GM12878 (cell line): ENCODE data around the gene JUND. TPM values are rescaled to one million over a fixed set of nuclear protein-coding genes. Genes with fewer than 3 reads are reported as not detected.

Source experiments
- ASH2L ChIP-seq: fragments of 300-600, 200-600 bp; sonication (generic); IDR thresholded peaks from 2 replicates; pipeline ENCODE4 v1.6.1; 2017; ENCODE audit warnings: low read depth, mild to moderate bottlenecking, borderline replicate concordance
- BMI1 ChIP-seq: fragments of 450-650 bp; IDR thresholded peaks from 2 replicates; pipeline ENCODE4 v1.6.1; 2016; ENCODE audit warnings: mild to moderate bottlenecking, moderate library complexity, borderline replicate concordance
- BRCA1 ChIP-seq: IDR thresholded peaks from 2 replicates; pipeline ENCODE4 v1.6.1; 2011; ENCODE audit warnings: low read depth, low read length, improper control_type of control experiment
- CBX3 ChIP-seq: fragments of 200-600 bp; sonication (generic); IDR thresholded peaks from 2 replicates; pipeline ENCODE4 v1.6.1; 2016; ENCODE audit warnings: low read depth, borderline replicate concordance
- CHD1 ChIP-seq: IDR thresholded peaks from 2 replicates; pipeline ENCODE4 v1.6.1; 2012; ENCODE audit warnings: low read depth, low read length, improper control_type of control experiment
- ESRRA ChIP-seq: IDR thresholded peaks from 2 replicates; pipeline ENCODE4 v1.6.1; 2012; ENCODE audit warnings: mild to moderate bottlenecking, low read length, improper control_type of control experiment
- EZH2 ChIP-seq: IDR thresholded peaks from 2 replicates; pipeline ENCODE4 v1.6.1; 2012; ENCODE audit warnings: low read depth, mild to moderate bottlenecking, control low read depth, inconsistent platforms, low read length, borderline replicate concordance; ENCODE audit not compliant: control insufficient read depth
- FOS ChIP-seq: IDR thresholded peaks from 3 replicates; pipeline ENCODE4 v1.6.1; 2011; ENCODE audit warnings: borderline replicate concordance; ENCODE audit not compliant: insufficient read length; ENCODE audit errors: extremely low read depth
- KAT2A ChIP-seq: conservative IDR thresholded peaks from 2 replicates; pipeline ENCODE4 v1.6.1; 2011; ENCODE audit warnings: low read depth, low read length; ENCODE audit not compliant: control insufficient read depth
- MEF2B ChIP-seq: fragments of 450-650 bp; IDR thresholded peaks from 2 replicates; pipeline ENCODE4 v1.6.1; 2018; ENCODE audit warnings: mild to moderate bottlenecking, moderate library complexity; ENCODE audit not compliant: partially characterized antibody, poor library complexity, severe bottlenecking
- MXI1 ChIP-seq: fragments of 150-350 bp; IDR thresholded peaks from 2 replicates; pipeline ENCODE4 v1.6.1; 2011; ENCODE audit warnings: low read depth, mild to moderate bottlenecking, inconsistent platforms, low read length, improper control_type of control experiment
- NFYB ChIP-seq: IDR thresholded peaks from 2 replicates; pipeline ENCODE4 v1.6.1; 2011; ENCODE audit warnings: low read depth, mild to moderate bottlenecking, low read length, improper control_type of control experiment, moderate library complexity; ENCODE audit not compliant: insufficient read depth
- NRF1 ChIP-seq: conservative IDR thresholded peaks from 2 replicates; pipeline ENCODE4 v1.6.1; 2011; ENCODE audit warnings: mild to moderate bottlenecking, low read depth, low read length, improper control_type of control experiment
- PAX8 ChIP-seq: fragments of 450-650 bp; IDR thresholded peaks from 2 replicates; pipeline ENCODE4 v1.6.1; 2017; ENCODE audit warnings: mild to moderate bottlenecking, moderate library complexity
- SKIL ChIP-seq: fragments of 450-650 bp; IDR thresholded peaks from 2 replicates; pipeline ENCODE4 v1.6.1; 2017; ENCODE audit warnings: mild to moderate bottlenecking, low read depth, inconsistent platforms; ENCODE audit not compliant: poor library complexity, severe bottlenecking
- TARDBP ChIP-seq: IDR thresholded peaks from 2 replicates; pipeline ENCODE4 v1.6.1; 2016; ENCODE audit warnings: borderline replicate concordance
- USF2 ChIP-seq: IDR thresholded peaks from 2 replicates; pipeline ENCODE4 v1.6.1; 2011; ENCODE audit warnings: low read depth, low read length, improper control_type of control experiment, borderline replicate concordance
- ZBTB40 ChIP-seq: fragments of 450-650 bp; IDR thresholded peaks from 2 replicates; pipeline ENCODE4 v1.6.1; 2016; ENCODE audit warnings: mild to moderate bottlenecking, moderate library complexity, borderline replicate concordance
- ZNF24 ChIP-seq: fragments of 450-650 bp; IDR thresholded peaks from 2 replicates; pipeline ENCODE4 v1.6.1; 2017; ENCODE audit warnings: antibody characterized with exemption, mild to moderate bottlenecking
- ZNF384 ChIP-seq: IDR thresholded peaks from 2 replicates; pipeline ENCODE4 v1.6.1; 2012; ENCODE audit warnings: low read depth, mild to moderate bottlenecking, low read length, improper control_type of control experiment, borderline replicate concordance
- polyA plus RNA-seq, 11 experiments: library from polyadenylated mRNA; depleted of rRNA in 4 of 11; unstranded in 6 of 11; stranded (reverse) in 5 of 11; fragments of >200 nt; fragmentation: Nextera tagmentation in 4 of 11; fragmentation: Illumina TruSeq in 1 of 11; extraction: Ambion mirVana in 4 of 11; extraction: Trizol in 1 of 11; gene quantifications; 1 replicate in 1 of 11; 2 replicates in 10 of 11; pipeline versions ENCODE4 v1.2.1 to v1.2.3, GENCODE V29; 2011 to 2016; ENCODE audit warnings: inconsistent platforms in 2 of 11, missing spikeins in 2 of 11, low read depth in 1 of 11
- total RNA-seq, 4 experiments: library from RNA; depleted of rRNA in 3 of 4; stranded (reverse); fragments of >200 nt in 3 of 4; fragmentation: Illumina TruSeq in 1 of 4; extraction: Trizol in 1 of 4; gene quantifications; 2 replicates each; pipeline versions ENCODE4 v1.2.1 to v1.2.3, GENCODE V29; 2013 to 2021
- TF ChIP-seq, protein P1 (sequence below): IDR thresholded peaks from 2 replicates; pipeline ENCODE4 v1.6.1; 2012; ENCODE audit warnings: low read length, inconsistent platforms

JUND gene
- total and polyA plus RNA-seq, 10 of the 15 experiments (the other 5 are each of a cell fraction or from before 2014, with no cell fraction given) = 7.4 to 164 (median 18.8) TPM

DNA sequence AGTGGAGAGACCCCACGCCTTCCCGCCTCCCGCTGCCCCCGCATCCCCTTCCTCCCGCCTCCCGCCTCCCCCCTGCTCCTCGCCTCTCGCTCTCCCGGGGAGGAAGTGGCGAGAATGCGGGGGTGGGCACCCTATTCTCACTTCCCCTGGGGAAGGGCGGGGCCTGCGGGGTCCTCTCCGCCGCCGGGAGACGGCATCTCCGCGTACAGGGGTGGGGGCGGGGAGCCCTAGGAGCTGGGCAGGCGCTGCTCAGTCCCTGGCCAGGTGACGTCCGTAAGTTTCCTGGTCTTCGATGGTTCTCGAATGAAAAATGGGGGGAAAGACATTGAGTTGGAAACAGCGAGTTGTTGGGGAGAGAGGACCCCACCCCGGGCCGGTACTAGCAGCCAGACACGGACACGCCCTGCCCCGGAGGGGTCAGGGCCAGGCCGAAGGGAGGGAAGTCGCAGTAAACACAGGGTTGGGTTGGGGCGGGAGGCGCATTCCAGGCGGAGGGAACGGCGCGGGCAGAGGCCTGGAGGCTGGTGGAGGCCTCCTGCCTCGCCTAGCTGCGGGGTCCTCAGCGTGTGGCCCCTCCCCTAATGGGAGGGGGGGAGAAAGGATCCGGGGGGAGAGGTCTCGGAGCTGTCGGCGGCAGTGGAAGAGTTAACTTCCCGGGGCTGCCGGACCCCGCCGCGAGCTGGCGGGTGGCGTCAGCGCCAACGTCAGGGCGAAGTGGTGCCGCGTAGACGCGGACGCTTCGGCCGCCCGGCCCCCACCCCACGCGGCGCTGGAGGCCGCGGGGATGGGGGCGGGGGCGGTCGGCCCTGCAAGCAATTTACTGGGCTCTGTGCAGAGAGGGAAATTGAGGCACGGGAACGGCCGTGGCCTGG lies 10.4 kb upstream of the JUND start (continued):
- TF ChIP-seq ZBTB40 (no peak; the same call in 1 of the 2 replicates), CBX3 (no peak), BRCA1 (no peak), USF2 (no peak), PAX8 (no peak), TARDBP (0 out of 2 replicates have a peak, but pooled peaks have one; percentile 41), NFYB (no peak), MEF2B (peak; percentile 79), KAT2A (no peak), SKIL (peak; percentile 32), FOS (no peak), NRF1 (0 out of 2 replicates have a peak, but pooled peaks have one; percentile 10), MXI1 (peak; percentile 42; the same call in 1 of the 2 replicates), ZNF384 (no peak), ESRRA (no peak), EZH2 (no peak), ZNF24 (peak; percentile 91), BMI1 (no peak), CHD1 (0 out of 2 replicates have a peak, but pooled peaks have one; percentile 59), ASH2L (no peak)
- TF ChIP-seq, protein P1, sequence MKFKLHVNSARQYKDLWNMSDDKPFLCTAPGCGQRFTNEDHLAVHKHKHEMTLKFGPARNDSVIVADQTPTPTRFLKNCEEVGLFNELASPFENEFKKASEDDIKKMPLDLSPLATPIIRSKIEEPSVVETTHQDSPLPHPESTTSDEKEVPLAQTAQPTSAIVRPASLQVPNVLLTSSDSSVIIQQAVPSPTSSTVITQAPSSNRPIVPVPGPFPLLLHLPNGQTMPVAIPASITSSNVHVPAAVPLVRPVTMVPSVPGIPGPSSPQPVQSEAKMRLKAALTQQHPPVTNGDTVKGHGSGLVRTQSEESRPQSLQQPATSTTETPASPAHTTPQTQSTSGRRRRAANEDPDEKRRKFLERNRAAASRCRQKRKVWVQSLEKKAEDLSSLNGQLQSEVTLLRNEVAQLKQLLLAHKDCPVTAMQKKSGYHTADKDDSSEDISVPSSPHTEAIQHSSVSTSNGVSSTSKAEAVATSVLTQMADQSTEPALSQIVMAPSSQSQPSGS = no peak
